Colonic mucosa (tissue), 4 donors: ENCODE data around the gene ATXN10. TPM values are rescaled to one million over a fixed set of nuclear protein-coding genes. Genes with fewer than 3 reads are reported as not detected.

Experiments used
- DNase-seq: peaks from one replicate; pipeline ENCODE4 v3.0.0-alpha.2; 2020
- H3K27ac ChIP-seq: fragments of 200-600 bp; one replicate; pipeline ENCODE4 v1.8.0; 2021
- H3K27me3 ChIP-seq: fragments of 200-600 bp; one replicate; pipeline ENCODE4 v1.8.0; 2021
- H3K36me3 ChIP-seq: fragments of 200-600 bp; one replicate; pipeline ENCODE4 v1.8.0; 2021
- H3K4me1 ChIP-seq: fragments of 200-600 bp; one replicate; pipeline ENCODE4 v1.8.0; 2021; ENCODE audit warnings: mild to moderate bottlenecking
- H3K4me3 ChIP-seq: fragments of 200-600 bp; one replicate; pipeline ENCODE4 v1.8.0; 2021
- H3K9ac ChIP-seq, 2 donors: one replicate each; pipeline ENCODE4 v1.7.0; 2013; ENCODE audit warnings: control low read depth in 2 of 2, low read depth in 2 of 2, low read length in 2 of 2
- H3K9me3 ChIP-seq: fragments of 200-600 bp; one replicate; pipeline ENCODE4 v1.8.0; 2021
- intact Hi-C: fragments of 100-400 bp; cut with DNase I; formaldehyde crosslinking; loops from one replicate; pipeline ENCODE4 v1.14.1; 2022
- total RNA-seq, 2 donors: library from RNA; stranded (reverse); fragmentation: NEBNext Ultra II Directional in 1 of 2; extraction: Animal tissue kit (Norgen Biotek cat#: 25700) in 1 of 2; gene quantifications; one replicate each; pipeline ENCODE4 v1.2.1, GENCODE V29; 2021
- TF ChIP-seq, protein P1 (sequence below): fragments of 200-600 bp; IDR thresholded peaks from one replicate; pipeline ENCODE4 v1.8.0; 2022; ENCODE audit warnings: antibody characterized with exemption, mild to moderate bottlenecking
- donor health status: healthy.
- donor health status: DM: no; HTN: no; CAD: no.
- donor health status: DM: no; HTN: no; CAD: no.

The ATXN10 gene
- total RNA-seq, 2 donors from 2014 or later = 90.5 to 94.9 TPM

DNA sequence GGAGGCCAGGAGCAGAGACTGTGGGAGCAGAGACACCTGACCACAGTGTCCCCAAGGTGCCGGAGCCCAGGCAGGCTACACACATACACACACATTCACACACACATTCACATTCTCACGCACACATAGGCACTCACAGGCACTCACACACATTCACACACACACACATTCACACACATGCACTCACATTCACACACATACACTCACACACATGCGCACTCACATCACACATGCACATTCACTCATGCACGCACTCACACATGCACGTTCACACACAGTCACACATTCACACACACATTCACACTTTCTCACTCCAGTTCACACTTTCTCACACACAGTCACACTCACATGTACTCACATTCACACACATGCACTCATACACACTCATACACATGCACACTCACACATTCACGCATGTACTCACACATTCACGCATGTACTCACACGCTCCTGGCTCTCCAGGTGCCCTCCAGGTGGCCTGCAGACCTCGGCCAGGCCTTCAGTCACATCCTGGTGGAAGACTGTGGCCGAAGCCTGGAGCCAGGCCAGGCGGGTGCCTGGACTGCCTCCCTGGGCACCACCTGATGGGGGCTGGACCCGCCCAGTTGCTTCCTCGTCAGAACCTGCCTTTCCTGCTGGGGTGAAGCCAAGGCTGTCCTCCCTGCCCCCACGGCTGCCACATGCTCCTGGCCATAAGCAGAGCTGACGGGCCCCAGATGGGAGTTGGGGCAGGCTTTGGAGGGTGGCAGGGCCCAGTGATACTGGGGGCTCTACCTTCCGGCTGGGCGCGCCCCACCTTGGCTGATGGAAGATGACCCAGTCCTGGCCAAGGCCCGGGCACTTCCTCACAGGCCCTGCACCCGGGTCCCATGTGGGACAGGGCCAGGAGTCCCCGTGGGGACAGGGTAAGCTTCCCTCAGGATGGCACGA is 215.8 kb downstream of the ATXN10 start:
- H3K4me3 ChIP-seq = no peak overlapping the region
- H3K27me3 ChIP-seq = peaks cover 4% of the 10 kb centered on the region
- no peaks in the 10 kb centered on the region for H3K4me1 ChIP-seq
- no peak for DNase-seq
- H3K9ac ChIP-seq = no peak overlapping the region
- intact Hi-C loops = no loop called here
- H3K36me3 ChIP-seq = no peaks in the 10 kb centered on the region
- TF ChIP-seq, protein P1, sequence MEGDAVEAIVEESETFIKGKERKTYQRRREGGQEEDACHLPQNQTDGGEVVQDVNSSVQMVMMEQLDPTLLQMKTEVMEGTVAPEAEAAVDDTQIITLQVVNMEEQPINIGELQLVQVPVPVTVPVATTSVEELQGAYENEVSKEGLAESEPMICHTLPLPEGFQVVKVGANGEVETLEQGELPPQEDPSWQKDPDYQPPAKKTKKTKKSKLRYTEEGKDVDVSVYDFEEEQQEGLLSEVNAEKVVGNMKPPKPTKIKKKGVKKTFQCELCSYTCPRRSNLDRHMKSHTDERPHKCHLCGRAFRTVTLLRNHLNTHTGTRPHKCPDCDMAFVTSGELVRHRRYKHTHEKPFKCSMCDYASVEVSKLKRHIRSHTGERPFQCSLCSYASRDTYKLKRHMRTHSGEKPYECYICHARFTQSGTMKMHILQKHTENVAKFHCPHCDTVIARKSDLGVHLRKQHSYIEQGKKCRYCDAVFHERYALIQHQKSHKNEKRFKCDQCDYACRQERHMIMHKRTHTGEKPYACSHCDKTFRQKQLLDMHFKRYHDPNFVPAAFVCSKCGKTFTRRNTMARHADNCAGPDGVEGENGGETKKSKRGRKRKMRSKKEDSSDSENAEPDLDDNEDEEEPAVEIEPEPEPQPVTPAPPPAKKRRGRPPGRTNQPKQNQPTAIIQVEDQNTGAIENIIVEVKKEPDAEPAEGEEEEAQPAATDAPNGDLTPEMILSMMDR = no peak
- no peak overlapping the region for H3K27ac ChIP-seq
- H3K9me3 ChIP-seq = no peaks in the 10 kb centered on the region

DNA sequence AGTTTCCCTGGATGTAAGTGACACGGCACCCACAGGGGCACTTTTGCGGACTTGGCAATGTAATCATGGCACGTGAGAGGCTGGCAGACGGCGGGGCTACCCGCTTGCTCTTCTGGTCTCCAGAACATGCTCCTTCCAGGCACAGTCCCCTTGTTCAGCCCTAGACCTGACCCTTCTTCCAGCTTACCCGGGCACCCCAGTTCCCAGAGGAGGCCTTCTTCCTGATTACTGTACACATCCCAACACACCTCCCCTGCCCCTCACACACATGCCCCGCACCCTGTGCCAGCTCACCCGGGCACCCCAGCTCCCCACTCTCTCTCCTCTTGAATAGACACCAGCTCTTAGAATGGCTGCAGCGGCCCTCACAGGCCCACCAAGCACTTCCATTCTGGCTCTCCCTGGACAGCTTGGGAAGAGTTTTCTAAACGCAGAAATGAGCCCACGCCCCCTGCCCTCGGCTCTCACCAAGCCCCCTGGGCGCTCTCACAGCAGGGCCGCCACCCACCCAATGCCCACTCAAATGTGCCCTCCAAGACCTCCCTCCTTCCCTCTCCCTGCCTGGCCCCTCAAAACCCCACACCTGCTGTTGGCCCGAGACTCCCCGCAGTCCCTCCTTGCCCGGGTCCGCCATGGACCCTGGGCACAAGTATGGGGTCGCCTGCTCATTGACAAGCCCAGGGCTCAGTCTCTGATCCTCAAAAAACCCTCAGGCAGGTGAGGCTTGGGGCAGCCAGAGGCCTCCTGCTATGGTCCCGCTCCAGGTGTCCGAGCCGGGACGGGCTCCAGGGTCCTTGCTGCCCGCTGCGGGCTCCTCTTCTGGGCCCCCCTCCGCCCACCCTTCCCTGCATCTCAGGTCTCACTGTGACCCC is 216.8 kb downstream of the ATXN10 start:
- Histone ChIP-seq H3K27me3 (peaks cover 4% of the 10 kb centered on the region), H3K4me3 (no peak overlapping the region), H3K9me3 (no peaks in the 10 kb centered on the region), H3K36me3 (no peaks in the 10 kb centered on the region), H3K9ac (no peak overlapping the region), H3K4me1 (no peaks in the 10 kb centered on the region), H3K27ac (no peak overlapping the region)
- no peak for DNase-seq
- TF ChIP-seq, protein P1 = no peak
- intact Hi-C loops = no loop called here

DNA sequence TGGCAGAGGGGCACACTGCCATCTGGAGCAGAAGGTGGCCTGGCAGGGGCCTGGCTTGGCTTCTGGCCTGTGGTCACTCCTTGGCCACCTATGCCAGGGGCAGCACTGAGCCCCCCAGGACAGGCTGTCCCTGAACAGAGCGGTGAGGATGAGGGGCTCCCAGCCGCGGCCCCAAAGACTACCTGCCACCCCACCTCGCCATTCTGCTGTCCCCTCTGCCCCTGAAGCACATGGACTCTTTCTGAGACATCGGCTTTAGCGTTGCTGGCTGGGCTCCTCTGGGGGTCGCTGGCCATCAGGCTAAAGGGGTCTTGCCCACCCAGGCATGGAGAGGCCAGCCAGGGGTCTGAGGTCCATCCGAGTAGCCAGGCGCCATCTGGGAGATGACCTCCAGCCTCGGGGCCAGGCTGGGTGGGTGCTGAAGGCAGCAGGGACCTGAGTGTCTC is 217.5 kb downstream of the ATXN10 start:
- Histone ChIP-seq H3K27ac (no peak overlapping the region), H3K4me1 (no peaks in the 10 kb centered on the region), H3K27me3 (peaks cover 4% of the 10 kb centered on the region), H3K9ac (no peak overlapping the region), H3K4me3 (no peak overlapping the region), H3K36me3 (no peaks in the 10 kb centered on the region), H3K9me3 (no peaks in the 10 kb centered on the region)
- TF ChIP-seq, protein P1 = no peak
- DNase-seq = no peak
- intact Hi-C loops = no loop called here

DNA sequence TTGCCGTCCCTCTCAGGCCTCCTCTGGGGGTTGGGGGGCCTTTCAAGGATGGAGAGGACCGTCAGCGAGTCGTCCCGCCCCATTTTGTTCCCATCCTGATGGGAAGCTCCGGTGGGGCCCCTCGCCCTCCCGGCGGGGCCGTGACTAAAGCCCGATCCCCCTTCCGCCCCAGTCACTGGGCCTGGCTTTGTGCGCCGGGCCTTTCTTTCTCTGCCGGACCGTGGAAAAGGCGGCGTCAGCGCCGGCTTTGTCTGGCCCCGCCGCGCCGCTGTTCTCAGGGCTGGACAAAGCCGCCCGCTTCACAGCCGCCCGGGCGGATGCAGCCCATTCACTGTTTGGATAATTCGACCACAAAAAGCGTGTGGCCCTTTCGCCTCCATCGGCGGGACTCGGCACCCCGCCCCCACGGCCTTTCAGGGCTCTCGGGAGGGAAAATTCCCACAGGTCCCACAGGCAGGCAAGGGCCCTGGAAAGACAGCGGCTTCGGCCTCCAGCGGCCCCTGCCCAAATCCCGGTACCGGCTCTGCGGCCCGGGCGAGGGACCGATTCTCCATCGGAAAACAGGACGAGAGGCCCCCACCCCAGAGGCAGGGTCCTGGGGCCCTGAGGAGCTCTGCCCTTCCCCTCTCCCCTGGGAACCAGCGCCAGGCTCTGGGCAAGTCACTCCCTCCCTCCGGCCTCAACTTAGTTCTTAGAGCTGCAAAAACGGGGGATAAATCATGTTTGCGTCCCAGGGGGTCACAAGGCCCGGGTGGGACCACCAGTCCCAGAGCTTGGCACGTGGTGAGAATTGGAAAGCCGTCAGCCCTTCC is 218.1 kb downstream of the ATXN10 start:
- no peak for DNase-seq
- Histone ChIP-seq H3K27ac (no peak overlapping the region), H3K27me3 (peaks cover 4% of the 10 kb centered on the region), H3K9ac (no peak overlapping the region), H3K4me1 (no peaks in the 10 kb centered on the region), H3K36me3 (no peaks in the 10 kb centered on the region), H3K4me3 (no peak overlapping the region), H3K9me3 (no peaks in the 10 kb centered on the region)
- intact Hi-C loops = no loop called here
- TF ChIP-seq, protein P1 = no peak

DNA sequence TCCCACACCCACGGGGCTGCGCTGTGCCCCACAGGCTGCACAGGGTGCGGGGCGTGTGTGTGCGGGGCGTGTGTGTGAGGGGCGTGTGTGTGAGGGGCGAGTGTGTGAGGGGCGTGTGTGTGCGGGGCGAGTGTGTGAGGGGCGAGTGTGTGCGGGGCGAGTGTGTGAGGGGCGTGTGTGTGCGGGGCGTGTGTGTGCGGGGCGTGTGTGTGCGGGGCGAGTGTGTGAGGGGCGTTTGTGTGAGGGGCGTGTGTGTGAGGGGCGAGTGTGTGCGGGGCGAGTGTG is 218.7 kb downstream of the ATXN10 start:
- H3K27ac ChIP-seq = no peak overlapping the region
- H3K9ac ChIP-seq = no peak overlapping the region
- H3K9me3 ChIP-seq = no peaks in the 10 kb centered on the region
- TF ChIP-seq, protein P1 = no peak
- no peak overlapping the region for H3K4me3 ChIP-seq
- H3K36me3 ChIP-seq = no peaks in the 10 kb centered on the region
- peaks cover 4% of the 10 kb centered on the region for H3K27me3 ChIP-seq
- intact Hi-C loops = no loop called here
- no peak for DNase-seq
- H3K4me1 ChIP-seq = no peaks in the 10 kb centered on the region
